Activated naive CD8-positive, alpha-beta T cell treated with anti-CD3 and anti-CD28 coated beads for 36 hours (primary cell): ENCODE measurements around the gene DUS3L. TPM values are rescaled to one million over a fixed set of nuclear protein-coding genes. Genes with fewer than 3 reads are reported as not detected.

Experiments used
- total RNA-seq, 2 experiments: library from RNA; stranded (reverse); gene quantifications; one replicate each; pipeline ENCODE4 v1.2.3, GENCODE V29; 2021

The DUS3L gene
- total RNA-seq, 2 experiments from 2014 or later: 103 to 106 TPM

Other genes with a start within 250 kb of the DUS3L start
- under 1 TPM; 0.29 to 0.34 TPM for gene TINCR, start 223.2 kb downstream of the DUS3L start, total RNA-seq
- gene SAFB2, start 168.4 kb downstream of the DUS3L start, total RNA-seq: 10 to 100 TPM; 79.5 to 84.1 TPM
- gene SAFB, start 168.1 kb downstream of the DUS3L start, total RNA-seq: 100 to 1,000 TPM; 123 to 133 TPM
- gene MICOS13, start 110.6 kb downstream of the DUS3L start, total RNA-seq: 10 to 100 TPM; 44.6 to 53.5 TPM
- 1 to 10 TPM; 1.5 to 3.2 TPM for gene HSD11B1L, start 110.1 kb downstream of the DUS3L start, total RNA-seq
- 1,000 to 10,000 TPM; 1,649 to 1,711 TPM for gene RPL36, start 100.9 kb downstream of the DUS3L start, total RNA-seq
- 100 to 1,000 TPM; 277 to 287 TPM for gene LONP1, start 71.0 kb downstream of the DUS3L start, total RNA-seq
- gene CATSPERD, start 70.5 kb downstream of the DUS3L start, total RNA-seq: not detected
- 10 to 100 TPM; 14.1 to 14.3 TPM for gene PRR22, start 6.4 kb downstream of the DUS3L start, total RNA-seq
- gene NRTN, start 13.9 kb upstream of the DUS3L start, total RNA-seq: under 1 TPM; 0.21 to 0.38 TPM
- not detected for gene FUT6, start 48.5 kb upstream of the DUS3L start, total RNA-seq
- not detected for gene FUT3, start 60.3 kb upstream of the DUS3L start, total RNA-seq
- not detected for gene FUT5, start 79.4 kb upstream of the DUS3L start, total RNA-seq
- 100 to 1,000 TPM; 244 to 255 TPM for gene NDUFA11, start 112.6 kb upstream of the DUS3L start, total RNA-seq
- gene VMAC, start 113.7 kb upstream of the DUS3L start, total RNA-seq: 1 to 10 TPM; 1.4 to 1.9 TPM
- gene CAPS, start 123.1 kb upstream of the DUS3L start, total RNA-seq: 1 to 10 TPM; 1.9 to 2.6 TPM
- 100 to 1,000 TPM in 1 of 2 experiments, 10 to 100 TPM in 1; 94.0 to 109 TPM for gene RANBP3, start 187.0 kb upstream of the DUS3L start, total RNA-seq